Measurements from ENCODE around the gene TMEM201. TPM values are rescaled to one million over a fixed set of nuclear protein-coding genes. Genes with fewer than 3 reads are reported as not detected.

The TMEM201 gene
- total RNA-seq (2014; rRNA removed; shearing (Covaris generic)), result 12.9 and 14.9 TPM in 2 replicates

- Histone ChIP-seq H3K36me3 (replicated peaks; ENCODE audit: control insufficient read depth, insufficient read depth, low read length) (peaks cover 2% of the 10 kb centered on the region; the same call in 1 of the 2 replicates), H3K4me3 (ENCODE audit: insufficient read depth, low read depth, low read length) (peak within 1 kb of the TSS; percentile 75), H3K27me3 (ENCODE audit: control insufficient read depth, insufficient read depth, low read length) (no peaks in the 10 kb centered on the region)
- DNase-seq, result peak; percentile 99
Observed at GRCh38 chr1:9588551-9589143, at the start of gene TMEM201. Gene TMEM201 (plus strand): TSS chr1:9588911. CDS start chr1:9588931, 20 bp downstream.

GRCh38 chr1:9539165-9539828 lies 49.4 kb upstream of the TMEM201 start, which contains the start of gene SLC25A33:
Gene SLC25A33 (plus strand): TSS chr1:9539465. CDS start chr1:9539692, 227 bp downstream.
- Histone ChIP-seq H3K27me3 (ENCODE audit: control insufficient read depth, insufficient read depth, low read length) (peaks cover 3% of the 10 kb centered on the region; the same call in 1 of the 2 replicates), H3K36me3 (replicated peaks; ENCODE audit: control insufficient read depth, insufficient read depth, low read length) (no peaks in the 10 kb centered on the region; the same call in 1 of the 2 replicates), H3K4me3 (ENCODE audit: insufficient read depth, low read depth, low read length) (peak within 1 kb of the TSS; percentile 79)
- peak; percentile 99 for DNase-seq

- DNase-seq, result peak; percentile 93
- H3K4me3 ChIP-seq (ENCODE audit: insufficient read depth, low read depth, low read length), result peak overlapping the region; percentile 79
- peaks cover 3% of the 10 kb centered on the region; the same call in 1 of the 2 replicates for H3K27me3 ChIP-seq (ENCODE audit: control insufficient read depth, insufficient read depth, low read length)
- no peaks in the 10 kb centered on the region; the same call in 1 of the 2 replicates for H3K36me3 ChIP-seq (replicated peaks; ENCODE audit: control insufficient read depth, insufficient read depth, low read length)
Observed at GRCh38 chr1:9539829-9540550, 48.7 kb upstream of the TMEM201 start.

GRCh38 chr1:9542430-9542829 lies 46.3 kb upstream of the TMEM201 start:
- no peak for DNase-seq
- H3K4me3 ChIP-seq (ENCODE audit: insufficient read depth, low read depth, low read length), result no peak overlapping the region
- H3K27me3 ChIP-seq (ENCODE audit: control insufficient read depth, insufficient read depth, low read length), result peaks cover 3% of the 10 kb centered on the region; the same call in 1 of the 2 replicates
- no peaks in the 10 kb centered on the region; the same call in 1 of the 2 replicates for H3K36me3 ChIP-seq (replicated peaks; ENCODE audit: control insufficient read depth, insufficient read depth, low read length)

GRCh38 chr1:9544926-9545325 lies 43.8 kb upstream of the TMEM201 start:
- H3K4me3 ChIP-seq (ENCODE audit: insufficient read depth, low read depth, low read length), result no peak overlapping the region
- H3K36me3 ChIP-seq (replicated peaks; ENCODE audit: control insufficient read depth, insufficient read depth, low read length), result no peaks in the 10 kb centered on the region; the same call in 1 of the 2 replicates
- no peak for DNase-seq
- H3K27me3 ChIP-seq (ENCODE audit: control insufficient read depth, insufficient read depth, low read length), result peaks cover 3% of the 10 kb centered on the region; the same call in 1 of the 2 replicates

GRCh38 chr1:9549955-9550546 lies 38.7 kb upstream of the TMEM201 start:
- no peak for DNase-seq
- no peaks in the 10 kb centered on the region for H3K27me3 ChIP-seq (ENCODE audit: control insufficient read depth, insufficient read depth, low read length)
- peaks cover 3% of the 10 kb centered on the region for H3K36me3 ChIP-seq (replicated peaks; ENCODE audit: control insufficient read depth, insufficient read depth, low read length)

GRCh38 chr1:9551984-9552383 lies 36.7 kb upstream of the TMEM201 start:
- Histone ChIP-seq H3K27me3 (ENCODE audit: control insufficient read depth, insufficient read depth, low read length) (no peaks in the 10 kb centered on the region), H3K36me3 (replicated peaks; ENCODE audit: control insufficient read depth, insufficient read depth, low read length) (peaks cover 13% of the 10 kb centered on the region), H3K4me3 (ENCODE audit: insufficient read depth, low read depth, low read length) (no peak overlapping the region)
- no peak for DNase-seq

More at GRCh38 chr1:9549955-9550546, 38.7 kb upstream of the TMEM201 start:
- H3K4me3 ChIP-seq (ENCODE audit: insufficient read depth, low read depth, low read length), result no peak overlapping the region

- peaks cover 15% of the 10 kb centered on the region for H3K36me3 ChIP-seq (replicated peaks; ENCODE audit: control insufficient read depth, insufficient read depth, low read length)
Observed at GRCh38 chr1:9553736-9554144, 35.0 kb upstream of the TMEM201 start.

GRCh38 chr1:9555942-9556341 lies 32.8 kb upstream of the TMEM201 start:
- Histone ChIP-seq H3K36me3 (replicated peaks; ENCODE audit: control insufficient read depth, insufficient read depth, low read length) (peaks cover 15% of the 10 kb centered on the region), H3K4me3 (ENCODE audit: insufficient read depth, low read depth, low read length) (no peak overlapping the region)
- DNase-seq, result no peak

More at GRCh38 chr1:9553736-9554144, 35.0 kb upstream of the TMEM201 start:
- Histone ChIP-seq H3K27me3 (ENCODE audit: control insufficient read depth, insufficient read depth, low read length) (no peaks in the 10 kb centered on the region), H3K4me3 (ENCODE audit: insufficient read depth, low read depth, low read length) (no peak overlapping the region)
- no peak for DNase-seq

GRCh38 chr1:9557624-9558023 lies 31.1 kb upstream of the TMEM201 start:
- no peak overlapping the region for H3K4me3 ChIP-seq (ENCODE audit: insufficient read depth, low read depth, low read length)
- H3K36me3 ChIP-seq (replicated peaks; ENCODE audit: control insufficient read depth, insufficient read depth, low read length), result peaks cover 15% of the 10 kb centered on the region
- DNase-seq, result no peak
- no peaks in the 10 kb centered on the region for H3K27me3 ChIP-seq (ENCODE audit: control insufficient read depth, insufficient read depth, low read length)

More at GRCh38 chr1:9555942-9556341, 32.8 kb upstream of the TMEM201 start:
- no peaks in the 10 kb centered on the region for H3K27me3 ChIP-seq (ENCODE audit: control insufficient read depth, insufficient read depth, low read length)

GRCh38 chr1:9558271-9558945 lies 30.3 kb upstream of the TMEM201 start:
- no peaks in the 10 kb centered on the region for H3K27me3 ChIP-seq (ENCODE audit: control insufficient read depth, insufficient read depth, low read length)
- no peak overlapping the region for H3K4me3 ChIP-seq (ENCODE audit: insufficient read depth, low read depth, low read length)
- no peak for DNase-seq
- peaks cover 15% of the 10 kb centered on the region for H3K36me3 ChIP-seq (replicated peaks; ENCODE audit: control insufficient read depth, insufficient read depth, low read length)

- Histone ChIP-seq H3K36me3 (replicated peaks; ENCODE audit: control insufficient read depth, insufficient read depth, low read length) (peaks cover 12% of the 10 kb centered on the region), H3K27me3 (ENCODE audit: control insufficient read depth, insufficient read depth, low read length) (no peaks in the 10 kb centered on the region), H3K4me3 (ENCODE audit: insufficient read depth, low read depth, low read length) (no peak overlapping the region)
- DNase-seq, result no peak
Observed at GRCh38 chr1:9558946-9559545, 29.7 kb upstream of the TMEM201 start.

- no peak for DNase-seq
- peaks cover 12% of the 10 kb centered on the region for H3K36me3 ChIP-seq (replicated peaks; ENCODE audit: control insufficient read depth, insufficient read depth, low read length)
- no peak overlapping the region for H3K4me3 ChIP-seq (ENCODE audit: insufficient read depth, low read depth, low read length)
- no peaks in the 10 kb centered on the region for H3K27me3 ChIP-seq (ENCODE audit: control insufficient read depth, insufficient read depth, low read length)
Observed at GRCh38 chr1:9559673-9560072, 29.0 kb upstream of the TMEM201 start.

All from H7 (cell line).